Ectodermal cell (in vitro differentiated cells): ENCODE results near the gene NXPH1.

Source experiments
- H3K27ac ChIP-seq: 2 replicates; pipeline ENCODE4 v1.7.0; 2013; ENCODE audit warnings: mild to moderate bottlenecking, low read depth, low read length; ENCODE audit not compliant: insufficient read depth, poor library complexity, severe bottlenecking
- H3K27me3 ChIP-seq: 2 replicates; pipeline ENCODE4 v1.7.0; 2013; ENCODE audit warnings: mild to moderate bottlenecking, low read length; ENCODE audit not compliant: insufficient read depth, control insufficient read depth, poor library complexity, severe bottlenecking
- H3K36me3 ChIP-seq: one replicate; pipeline ENCODE4 v1.7.0; 2013; ENCODE audit warnings: low read length; ENCODE audit not compliant: control insufficient read depth, insufficient read depth
- H3K4me1 ChIP-seq: one replicate; pipeline ENCODE4 v1.7.0; 2013; ENCODE audit warnings: low read length; ENCODE audit not compliant: control insufficient read depth, insufficient read depth
- H3K4me3 ChIP-seq: 2 replicates; pipeline ENCODE4 v1.7.0; 2013; ENCODE audit warnings: low read depth, low read length, control low read depth; ENCODE audit not compliant: insufficient read depth
- H3K9me3 ChIP-seq: 2 replicates; pipeline ENCODE4 v1.7.0; 2013; ENCODE audit warnings: mild to moderate bottlenecking, low read length, moderate library complexity; ENCODE audit not compliant: control insufficient read depth
- WGBS, 2 experiments: methylation state at CpG; one replicate each; pipeline ENCODE4 v1.1.7; 2013; ENCODE audit warnings: missing lambda C conversion rate in 2 of 2; 5-methylcytosine and 5-hydroxymethylcytosine counted together

The NXPH1 gene

GRCh38 chr7:8453535-8453934 lies 20.1 kb downstream of the NXPH1 start:
- no peaks in the 10 kb centered on the region for H3K36me3 ChIP-seq
- no peaks in the 10 kb centered on the region for H3K9me3 ChIP-seq
- H3K27ac ChIP-seq: no peak overlapping the region
- no CpG with 5 or more reads among the region's 1 CpG for WGBS, 2 experiments
- no peak overlapping the region for H3K4me3 ChIP-seq
- H3K27me3 ChIP-seq: no peaks in the 10 kb centered on the region
- no peaks in the 10 kb centered on the region for H3K4me1 ChIP-seq

DNA sequence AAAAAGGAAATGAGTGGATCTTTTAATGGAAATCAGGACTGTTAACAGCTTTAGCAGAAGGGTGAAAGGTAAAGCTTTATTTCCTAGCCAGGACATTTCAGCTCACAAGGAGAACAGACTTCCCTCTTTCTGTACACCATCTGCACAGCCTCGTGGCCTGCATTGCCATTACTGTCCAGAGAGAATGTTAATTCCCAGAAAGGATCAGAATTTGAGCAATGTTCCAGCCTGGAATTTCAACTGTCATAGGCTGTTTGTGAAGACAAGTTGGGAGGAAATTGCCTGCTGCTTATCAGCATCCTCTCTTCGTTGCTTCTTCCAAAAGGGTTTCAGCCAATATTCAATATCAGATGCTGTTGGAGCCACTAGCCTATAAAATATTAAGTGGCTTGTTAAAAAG lies 22.0 kb downstream of the NXPH1 start:
- Histone ChIP-seq H3K36me3 (no peaks in the 10 kb centered on the region), H3K4me3 (no peak overlapping the region), H3K9me3 (no peaks in the 10 kb centered on the region), H3K4me1 (no peaks in the 10 kb centered on the region), H3K27ac (no peak overlapping the region), H3K27me3 (no peaks in the 10 kb centered on the region)
- WGBS, 2 experiments: 84 to 86% methylated on average over 2 of the region's 2 CpGs

DNA sequence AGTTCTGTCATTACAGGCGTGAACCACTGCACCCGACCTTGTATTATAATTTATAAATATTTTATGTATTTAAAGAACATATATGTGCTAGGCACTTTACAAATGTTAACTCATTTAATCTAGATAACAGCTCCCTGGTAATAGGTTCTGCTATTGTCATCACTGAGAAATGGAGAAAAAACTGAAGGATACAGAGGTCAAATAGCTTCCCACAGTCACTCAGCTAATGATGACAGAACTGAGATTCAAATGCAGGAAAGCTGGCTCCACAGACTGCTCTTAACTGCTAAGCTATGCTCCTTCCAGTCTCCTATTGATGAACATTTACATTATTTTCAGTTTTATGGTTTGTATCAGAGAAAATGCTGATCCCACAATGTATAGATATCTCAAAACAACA lies 28.9 kb downstream of the NXPH1 start:
- Histone ChIP-seq H3K27me3 (no peaks in the 10 kb centered on the region), H3K4me3 (no peak overlapping the region), H3K9me3 (no peaks in the 10 kb centered on the region), H3K27ac (no peak overlapping the region), H3K36me3 (no peaks in the 10 kb centered on the region), H3K4me1 (no peaks in the 10 kb centered on the region)
- WGBS, 2 experiments: no CpG with 5 or more reads among the region's 2 CpGs

GRCh38 chr7:8465338-8465737 lies 31.9 kb downstream of the NXPH1 start:
- 94 to 97% methylated on average over 4 of the region's 4 CpGs for WGBS, 2 experiments
- H3K36me3 ChIP-seq: no peaks in the 10 kb centered on the region
- no peaks in the 10 kb centered on the region for H3K4me1 ChIP-seq
- no peak overlapping the region for H3K4me3 ChIP-seq
- H3K27me3 ChIP-seq: no peaks in the 10 kb centered on the region
- H3K27ac ChIP-seq: no peak overlapping the region
- H3K9me3 ChIP-seq: no peaks in the 10 kb centered on the region

GRCh38 chr7:8480527-8480926 lies 47.1 kb downstream of the NXPH1 start:
- Histone ChIP-seq H3K4me1 (no peaks in the 10 kb centered on the region), H3K27me3 (no peaks in the 10 kb centered on the region), H3K9me3 (no peaks in the 10 kb centered on the region), H3K4me3 (no peak overlapping the region), H3K27ac (no peak overlapping the region), H3K36me3 (no peaks in the 10 kb centered on the region)
- WGBS, 2 experiments: 86 to 93% methylated on average over 2 to 3 of the region's 3 CpGs

GRCh38 chr7:8481096-8481495 lies 47.7 kb downstream of the NXPH1 start:
- WGBS, 2 experiments: 99 to 100% methylated on average over 2 of the region's 2 CpGs
- Histone ChIP-seq H3K27ac (no peak overlapping the region), H3K9me3 (no peaks in the 10 kb centered on the region), H3K27me3 (no peaks in the 10 kb centered on the region), H3K36me3 (no peaks in the 10 kb centered on the region), H3K4me1 (no peaks in the 10 kb centered on the region), H3K4me3 (no peak overlapping the region)

DNA sequence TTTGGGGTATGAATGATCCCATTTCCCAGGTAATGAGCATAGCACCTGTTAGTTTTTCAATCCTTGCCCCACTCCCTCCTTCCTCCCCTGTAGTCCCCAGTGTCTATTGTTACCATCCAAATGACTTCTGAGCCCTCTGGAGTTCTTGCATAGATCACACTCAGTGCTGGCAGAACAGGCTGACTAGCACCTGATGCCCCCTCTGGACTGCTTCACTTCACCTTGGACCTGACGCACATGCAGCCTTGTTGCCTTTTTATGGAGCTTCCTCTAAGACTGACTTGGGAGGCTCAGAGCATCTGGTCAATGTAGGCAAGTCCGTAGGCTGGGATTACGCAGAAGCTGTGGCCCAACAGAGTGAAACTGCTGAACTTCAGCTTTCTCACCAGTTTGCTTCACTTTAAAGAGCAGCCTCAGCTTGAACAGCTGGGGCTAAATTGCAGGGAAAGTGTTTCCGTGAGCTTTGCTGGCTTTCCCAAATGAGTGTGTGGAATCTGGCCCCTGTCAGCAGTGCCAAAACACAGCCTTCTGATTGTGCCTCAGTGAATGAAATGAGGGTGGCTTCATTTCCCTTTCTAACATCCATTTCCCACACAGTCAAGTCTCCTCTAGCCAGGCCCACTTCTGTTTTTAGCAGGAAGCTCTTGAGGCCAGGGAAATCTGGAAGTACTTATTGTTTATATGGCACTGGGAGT lies 48.5 kb downstream of the NXPH1 start:
- 92 to 95% methylated on average over 4 of the region's 4 CpGs for WGBS, 2 experiments
- no peaks in the 10 kb centered on the region for H3K27me3 ChIP-seq
- no peak overlapping the region for H3K27ac ChIP-seq
- H3K36me3 ChIP-seq: no peaks in the 10 kb centered on the region
- no peak overlapping the region for H3K4me3 ChIP-seq
- H3K9me3 ChIP-seq: no peaks in the 10 kb centered on the region
- H3K4me1 ChIP-seq: no peaks in the 10 kb centered on the region

DNA sequence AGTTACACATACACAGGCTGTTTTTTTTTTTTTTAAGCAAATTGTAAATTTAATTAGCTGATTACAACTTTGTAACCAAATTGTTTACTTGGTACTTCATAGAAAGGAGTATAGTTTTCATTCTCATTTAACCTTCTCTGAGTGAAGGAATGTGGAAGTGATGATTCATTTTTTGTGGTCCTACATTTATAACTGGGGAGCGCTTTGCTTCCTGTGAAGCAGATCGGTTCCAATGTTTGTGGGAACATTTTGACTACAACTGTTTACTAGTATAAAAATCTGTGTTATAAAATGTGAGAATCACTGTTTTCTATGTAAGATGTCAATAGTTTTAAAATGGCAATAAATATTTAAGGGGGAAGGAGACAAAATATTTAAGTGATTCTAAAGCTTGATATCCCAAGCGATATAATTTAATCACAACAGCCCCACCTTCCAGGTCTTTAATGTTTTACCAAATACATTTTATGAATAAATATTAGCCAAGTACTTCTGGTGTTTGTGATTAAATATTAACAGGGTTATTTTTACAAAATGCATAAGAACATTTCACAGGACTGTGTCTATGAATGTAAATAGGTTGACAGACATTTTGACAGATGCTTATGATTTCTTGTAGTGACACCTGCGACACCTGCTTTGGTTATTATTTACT lies 57.1 kb downstream of the NXPH1 start:
- Histone ChIP-seq H3K4me3 (no peak overlapping the region), H3K4me1 (no peaks in the 10 kb centered on the region), H3K27ac (no peak overlapping the region), H3K36me3 (no peaks in the 10 kb centered on the region), H3K27me3 (no peaks in the 10 kb centered on the region), H3K9me3 (no peaks in the 10 kb centered on the region)
- 100% methylated on average over 2 to 3 of the region's 4 CpGs for WGBS, 2 experiments

DNA sequence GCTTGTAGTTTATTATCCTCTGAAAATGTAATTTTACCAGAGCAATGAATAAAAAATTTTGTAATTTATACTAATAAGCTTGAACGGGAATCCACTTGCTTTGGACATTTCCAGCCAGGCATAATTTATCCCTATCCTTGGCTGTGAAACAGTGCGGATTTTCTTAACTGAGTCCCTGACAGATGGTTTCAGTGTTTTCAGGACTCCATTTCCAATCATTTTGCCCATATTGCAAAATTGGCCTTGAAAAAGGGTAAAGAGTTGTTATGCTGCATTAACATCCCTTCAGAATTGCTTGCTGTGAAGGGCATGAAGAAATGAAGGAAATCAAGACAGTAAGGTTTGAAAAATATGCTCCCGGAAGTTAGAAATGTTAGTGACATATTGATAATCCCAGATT lies 57.7 kb downstream of the NXPH1 start:
- WGBS, 2 experiments: 95 to 98% methylated on average over 2 to 3 of the region's 3 CpGs
- Histone ChIP-seq H3K9me3 (no peaks in the 10 kb centered on the region), H3K36me3 (no peaks in the 10 kb centered on the region), H3K27me3 (no peaks in the 10 kb centered on the region), H3K4me1 (no peaks in the 10 kb centered on the region), H3K27ac (no peak overlapping the region), H3K4me3 (no peak overlapping the region)

DNA sequence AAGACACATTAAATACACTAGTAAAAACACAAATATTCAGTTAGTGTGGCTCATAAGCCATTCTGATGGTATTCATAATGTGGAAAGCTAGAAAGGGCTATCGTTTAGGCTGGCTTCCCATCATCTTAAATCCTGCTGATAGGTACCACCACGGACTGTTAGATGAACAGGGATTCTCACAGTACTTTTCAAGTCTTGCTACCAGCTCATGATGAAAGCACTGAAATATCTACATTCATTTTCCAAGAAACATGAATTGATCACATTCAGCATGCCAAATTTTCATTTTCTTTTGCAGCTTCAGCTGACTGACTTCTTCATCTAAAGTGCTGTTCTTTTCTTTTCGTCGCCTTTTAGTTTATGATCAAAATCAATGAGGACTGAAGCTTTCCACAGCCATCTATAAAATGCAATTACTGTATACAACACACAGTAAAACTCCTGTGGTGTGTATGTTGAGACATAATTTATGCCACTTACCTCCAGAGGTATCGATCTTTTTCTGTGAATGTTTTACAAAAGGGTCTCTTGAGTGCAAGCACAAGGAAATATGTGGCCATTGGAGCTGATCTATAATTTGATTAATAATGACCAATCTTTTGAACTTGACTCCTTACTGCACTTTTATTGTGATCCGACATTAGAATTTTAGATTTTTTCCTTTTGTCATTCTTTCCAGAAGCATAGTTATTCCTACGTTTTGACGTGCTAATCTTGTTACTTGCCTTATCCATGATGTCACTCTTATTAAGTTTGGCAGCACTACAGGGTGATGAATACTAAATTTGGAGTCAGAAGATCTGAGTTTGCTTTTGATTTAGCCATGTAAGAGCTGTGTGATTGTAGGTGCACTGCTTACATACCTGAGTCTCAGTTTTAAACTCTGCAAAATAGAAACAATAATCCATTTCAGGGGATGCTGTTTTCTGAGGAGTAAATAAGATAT lies 58.4 kb downstream of the NXPH1 start:
- H3K27ac ChIP-seq: no peak overlapping the region
- H3K9me3 ChIP-seq: no peaks in the 10 kb centered on the region
- 93 to 95% methylated on average over 8 of the region's 8 CpGs for WGBS, 2 experiments

More for the DNA sequence above, 58.4 kb downstream of the NXPH1 start:
- no peaks in the 10 kb centered on the region for H3K4me1 ChIP-seq
- no peaks in the 10 kb centered on the region for H3K27me3 ChIP-seq
- no peaks in the 10 kb centered on the region for H3K36me3 ChIP-seq
- H3K4me3 ChIP-seq: no peak overlapping the region
